HG03196 (cell line): Measurements from ENCODE around the gene NLK.

Experiments
- ATAC-seq: cut with Tn5 transposase; IDR thresholded peaks from one replicate; pipeline ENCODE4 v1.9.1; 2021; ENCODE audit not compliant: unreplicated experiment

The NLK gene

DNA sequence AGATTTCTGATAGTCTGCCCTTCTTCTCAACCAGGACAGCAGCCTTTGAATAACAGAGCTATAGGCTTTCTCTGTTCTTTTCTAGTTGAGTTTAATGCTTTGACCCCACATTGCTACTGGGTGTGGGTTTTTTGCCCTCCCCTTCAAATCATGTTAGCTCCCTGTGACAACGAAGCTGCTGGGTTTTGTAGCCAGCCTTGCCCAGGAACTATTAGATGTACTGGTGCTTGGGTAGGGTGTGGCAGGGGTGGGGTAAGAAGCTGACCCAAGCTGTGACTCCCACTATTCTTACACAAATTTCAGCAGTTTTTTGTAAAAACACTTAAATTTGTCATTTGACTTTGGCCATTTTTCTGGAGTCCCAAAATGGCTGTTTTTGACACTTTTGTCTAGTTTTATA, 69.7 kb downstream of the NLK start:
- no peak for ATAC-seq

DNA sequence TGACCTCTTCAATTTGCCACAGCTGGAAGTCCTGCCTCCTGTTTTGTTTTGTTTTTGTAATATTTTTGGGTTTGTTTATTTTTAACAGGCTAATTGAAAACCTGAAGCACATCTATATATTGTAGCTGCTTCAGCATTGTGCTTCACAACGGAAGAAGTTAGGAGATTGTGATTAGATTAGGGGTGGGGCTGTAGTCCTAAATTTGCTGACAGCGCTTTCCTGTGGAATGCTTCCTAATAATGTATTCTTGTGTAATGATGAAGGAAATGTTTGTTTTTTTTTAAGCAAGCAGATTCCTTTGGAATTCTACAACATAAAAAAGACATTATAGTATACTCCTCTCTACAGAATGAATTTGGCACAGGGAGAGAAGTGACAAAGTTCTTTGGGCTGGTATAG, 70.1 kb downstream of the NLK start:
- ATAC-seq = no peak

DNA sequence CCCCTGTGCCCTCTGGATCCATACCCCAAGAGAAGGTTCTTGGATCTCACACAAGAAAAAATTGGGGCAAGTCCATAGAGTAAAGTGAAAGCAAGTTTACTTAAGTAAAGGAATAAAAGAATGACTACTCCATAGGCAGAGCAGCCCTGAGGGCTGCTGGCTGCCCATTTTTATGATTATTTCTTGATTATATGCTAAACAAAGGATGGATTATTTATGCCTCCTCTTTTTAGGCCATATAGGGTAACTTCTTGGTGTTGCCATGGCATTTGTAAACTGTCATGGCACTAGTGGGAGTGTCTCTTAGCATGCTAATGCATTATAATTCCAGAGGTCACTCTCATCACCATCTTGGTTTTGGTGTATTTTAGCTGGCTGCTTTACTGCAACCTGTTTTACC, 70.8 kb downstream of the NLK start:
- ATAC-seq = no peak

DNA sequence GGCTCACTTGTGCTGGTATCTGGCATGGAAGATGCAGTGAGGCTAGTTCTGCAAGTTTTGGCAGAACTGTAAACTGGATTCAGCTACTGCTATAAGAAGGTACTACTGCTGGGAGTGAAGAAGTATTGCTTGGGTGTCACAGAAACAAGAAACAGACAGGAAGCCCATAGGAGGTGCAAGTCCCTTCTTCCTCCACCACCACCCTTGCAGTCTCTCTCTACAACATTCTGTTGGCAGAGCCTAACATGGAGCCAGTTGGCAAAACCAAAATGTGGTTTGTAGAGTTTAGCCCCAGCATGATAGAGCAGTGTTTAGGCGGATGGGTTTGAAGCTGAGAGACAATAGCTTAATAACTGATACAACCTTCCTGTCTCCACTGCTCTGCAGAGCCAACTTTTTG, 72.6 kb downstream of the NLK start:
- ATAC-seq = no peak

DNA sequence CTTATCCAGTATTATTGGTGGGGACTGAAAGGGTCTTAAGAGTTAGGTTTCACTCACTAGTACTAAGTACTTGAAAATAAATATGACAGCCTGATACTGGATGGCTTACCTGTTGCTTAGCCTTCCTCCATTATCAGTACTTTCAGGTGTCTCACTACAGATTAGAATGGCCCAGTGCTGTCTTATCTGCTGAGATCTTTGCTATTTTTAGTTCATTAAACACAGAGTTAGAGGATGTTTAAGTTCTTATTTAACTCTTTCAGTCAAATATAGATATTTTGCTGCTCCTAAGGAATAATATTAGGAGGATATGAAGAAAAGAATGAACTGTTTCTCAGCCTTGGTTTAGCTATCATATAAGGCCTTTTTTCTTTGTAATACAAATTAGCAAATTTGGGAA, 74.8 kb downstream of the NLK start:
- ATAC-seq = no peak

DNA sequence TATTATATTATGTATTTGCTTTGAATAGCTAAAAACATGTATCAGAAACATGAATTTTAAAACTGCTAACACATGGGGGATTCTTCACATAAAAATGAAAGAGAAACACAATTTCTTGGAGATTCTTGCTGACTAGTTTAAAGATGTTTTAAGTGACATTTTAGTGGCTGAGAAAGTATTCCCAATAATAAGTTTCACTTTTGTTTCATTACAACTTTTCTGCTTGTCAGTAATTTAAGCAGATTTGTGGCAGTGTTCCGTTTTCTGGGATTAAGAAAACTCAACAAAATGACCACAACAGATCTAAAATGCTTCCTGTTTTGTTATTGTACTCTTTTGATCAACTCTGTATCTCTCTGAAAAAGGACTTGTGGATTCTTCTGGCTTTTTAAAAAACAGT, 75.9 kb downstream of the NLK start:
- ATAC-seq = no peak

DNA sequence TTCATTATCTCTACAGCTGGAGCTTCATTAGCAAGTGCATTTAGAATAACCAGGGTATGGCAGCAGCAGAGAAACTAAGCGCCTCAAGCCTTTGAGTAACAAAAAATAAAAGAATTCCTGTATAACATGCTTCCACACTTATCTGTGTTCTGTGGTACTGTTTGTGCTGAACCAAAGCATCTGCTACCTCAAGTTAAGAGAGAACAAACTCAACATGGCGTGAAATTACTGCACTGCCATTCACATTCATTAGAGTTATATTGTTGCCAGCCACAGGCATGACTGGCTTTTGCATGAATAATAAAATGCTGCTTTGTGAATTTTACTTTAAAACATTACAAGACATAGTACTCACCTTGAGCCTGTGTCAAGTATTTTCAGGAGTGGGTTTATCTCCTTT, 76.6 kb downstream of the NLK start:
- ATAC-seq = no peak

DNA sequence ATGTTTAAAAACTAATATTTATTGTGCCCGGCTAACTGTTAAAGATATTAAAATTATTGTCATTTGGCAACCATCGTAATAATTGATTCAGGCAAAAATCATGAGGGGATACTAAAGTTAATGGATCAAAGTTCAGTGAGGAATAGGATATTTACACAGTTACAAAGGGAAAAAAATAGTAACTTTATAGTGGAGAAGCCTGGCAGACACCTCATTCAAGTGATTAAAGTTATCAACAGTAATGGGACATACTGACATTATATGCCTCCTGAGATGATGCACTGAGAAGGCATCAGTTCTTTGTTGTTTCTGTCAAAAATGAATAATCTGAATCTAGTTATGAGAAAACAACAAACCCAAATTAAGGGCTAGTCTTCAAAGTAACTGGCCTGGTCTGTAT, 77.1 kb downstream of the NLK start:
- no peak for ATAC-seq

DNA sequence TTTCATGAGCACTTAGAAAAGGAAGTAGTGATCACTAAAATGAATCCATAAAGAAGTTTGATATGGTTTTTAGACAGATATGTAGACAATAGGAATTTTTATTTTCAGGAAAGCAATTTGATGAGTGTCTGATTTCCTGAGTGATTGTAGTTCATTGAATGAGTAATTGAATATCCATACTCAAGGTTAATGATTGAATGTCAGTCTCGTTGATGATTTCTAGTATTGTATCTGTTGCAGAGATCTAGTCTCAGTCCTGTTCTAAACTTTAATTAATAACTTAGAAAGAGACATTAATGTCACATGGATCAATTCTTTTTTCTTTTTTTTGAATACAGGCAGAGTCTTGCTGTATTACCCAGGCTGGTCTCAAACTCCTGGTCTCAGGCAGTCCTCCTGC, 78.3 kb downstream of the NLK start:
- ATAC-seq = no peak

DNA sequence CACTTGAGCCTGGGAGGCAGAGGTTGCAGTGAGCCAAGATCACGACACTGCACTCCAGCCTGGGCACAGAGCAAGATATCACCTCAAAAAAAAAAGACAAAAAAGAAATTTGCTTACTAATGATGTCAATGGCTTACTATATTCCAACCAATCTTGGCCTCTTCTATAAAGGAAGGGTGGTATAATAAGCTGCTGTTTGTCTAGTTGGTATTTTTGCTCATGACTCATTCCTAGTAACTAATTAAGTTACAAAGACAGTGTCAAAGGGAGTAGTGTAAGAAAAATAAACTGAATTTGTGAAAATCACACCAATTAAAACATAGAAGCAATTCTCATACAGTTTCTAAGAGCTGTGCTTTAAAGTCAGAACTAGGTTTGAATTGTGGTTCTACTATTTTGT, 82.5 kb downstream of the NLK start:
- no peak for ATAC-seq

DNA sequence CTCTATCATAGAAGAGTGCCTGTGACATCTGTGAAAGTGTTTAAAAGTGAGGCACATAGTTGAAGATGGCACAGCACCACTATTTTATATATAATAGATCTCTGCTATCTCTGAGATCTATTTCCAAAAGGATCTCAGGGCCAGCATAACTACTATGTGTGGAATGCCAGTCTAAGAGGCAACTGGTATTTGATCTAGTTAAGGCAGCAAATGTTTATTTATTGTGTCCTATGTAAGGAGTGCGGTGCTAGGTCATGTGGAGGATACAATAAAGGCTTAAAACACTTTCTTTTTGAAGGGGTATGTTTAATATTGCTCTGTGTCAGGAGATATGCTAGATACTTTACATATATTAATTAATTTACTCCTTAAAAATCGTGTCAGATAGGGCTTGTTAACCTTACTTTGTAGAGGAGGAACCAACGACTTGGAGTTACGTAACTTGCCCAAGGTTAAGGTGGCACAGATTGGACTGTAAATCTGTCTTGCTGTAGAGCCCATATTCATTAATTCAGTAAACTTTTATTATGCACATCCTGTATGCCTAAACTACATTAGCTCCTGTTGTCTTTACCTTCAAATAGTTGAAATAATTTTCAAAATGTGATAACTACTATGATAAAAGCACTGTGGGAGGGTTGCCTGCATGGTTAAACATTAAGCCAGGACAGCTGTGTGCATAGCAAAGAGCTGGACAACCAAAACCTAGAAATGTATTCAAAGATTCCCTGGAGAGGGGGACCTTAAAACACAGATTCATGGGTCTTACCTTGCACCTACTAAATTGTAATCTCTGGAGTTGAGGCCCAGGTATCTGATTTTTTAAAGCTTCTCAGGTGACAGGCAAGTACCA, 83.3 kb downstream of the NLK start:
- ATAC-seq = no peak

DNA sequence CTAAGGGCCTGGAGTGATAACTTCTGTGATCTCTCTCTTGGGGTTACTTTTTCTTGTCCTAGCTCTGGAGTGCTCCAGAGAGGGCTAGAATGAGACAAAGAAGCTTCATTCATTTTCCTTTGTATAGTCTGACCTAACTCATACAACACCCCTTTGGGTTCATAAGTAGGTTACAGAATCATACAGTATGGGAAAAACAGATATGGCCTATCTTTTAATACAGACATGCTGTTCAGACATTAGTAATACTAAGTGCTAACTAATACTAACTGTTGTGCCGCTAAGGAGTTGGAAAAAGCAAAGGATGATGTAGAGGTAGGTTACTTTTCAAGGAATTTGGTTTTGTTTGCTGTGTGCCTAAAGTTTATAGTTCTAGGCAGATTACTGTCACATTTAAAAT, 84.7 kb downstream of the NLK start:
- no peak for ATAC-seq

DNA sequence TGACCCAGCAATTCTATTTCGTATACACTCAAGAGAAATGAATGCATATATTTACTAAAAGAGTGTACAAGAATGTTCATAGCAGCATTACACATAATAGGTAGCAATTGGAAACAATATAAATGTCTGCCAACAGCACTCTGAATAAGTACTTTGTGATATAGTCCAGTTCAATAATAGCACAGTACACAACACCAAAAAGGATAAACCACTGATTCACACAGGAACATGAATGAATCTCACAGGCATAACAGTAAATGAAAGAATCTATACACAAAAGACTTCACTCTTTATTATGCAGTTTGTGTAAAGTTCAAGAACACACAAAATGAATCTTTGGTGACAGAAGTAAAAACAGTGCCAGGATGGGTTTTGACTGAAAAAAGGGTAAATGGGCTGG, 86.3 kb downstream of the NLK start:
- ATAC-seq = no peak

DNA sequence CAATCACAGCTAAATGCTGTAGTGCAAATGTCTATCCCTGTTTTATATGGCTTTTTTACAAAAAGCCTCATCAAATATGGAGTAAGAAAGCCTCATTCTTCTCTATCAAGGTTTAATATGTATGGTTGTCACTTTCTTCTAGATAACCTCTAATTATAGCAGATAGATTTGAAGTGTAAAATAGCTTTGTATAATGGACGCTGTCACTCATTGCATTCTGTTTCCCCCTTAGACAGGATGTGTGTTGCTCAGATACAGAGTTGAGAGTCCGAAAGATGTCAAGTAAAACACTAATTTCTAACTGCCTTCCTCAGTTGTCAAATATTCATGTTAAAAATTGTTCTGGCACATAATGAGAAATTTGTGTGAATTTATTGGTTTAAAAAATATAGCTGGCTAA, 88.0 kb downstream of the NLK start:
- no peak for ATAC-seq

DNA sequence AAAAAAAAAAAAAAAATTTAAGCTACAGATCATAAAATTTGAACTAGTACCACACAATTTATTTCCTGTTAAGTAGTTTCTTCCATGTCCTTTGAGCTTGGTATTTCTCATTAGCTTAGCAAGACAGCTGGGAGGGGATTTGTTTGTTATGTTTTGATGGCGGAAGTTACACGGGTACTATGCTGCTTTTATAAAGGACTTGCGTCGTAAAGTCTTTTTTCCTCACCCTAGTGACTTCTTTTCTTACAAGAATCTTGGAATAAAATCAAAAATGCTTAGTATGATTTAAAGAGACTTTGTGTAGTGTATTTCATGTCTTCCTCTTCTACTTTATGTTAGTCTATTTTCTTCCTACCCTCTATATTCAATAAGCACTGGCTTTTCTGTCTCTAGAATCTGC, 89.1 kb downstream of the NLK start:
- no peak for ATAC-seq

DNA sequence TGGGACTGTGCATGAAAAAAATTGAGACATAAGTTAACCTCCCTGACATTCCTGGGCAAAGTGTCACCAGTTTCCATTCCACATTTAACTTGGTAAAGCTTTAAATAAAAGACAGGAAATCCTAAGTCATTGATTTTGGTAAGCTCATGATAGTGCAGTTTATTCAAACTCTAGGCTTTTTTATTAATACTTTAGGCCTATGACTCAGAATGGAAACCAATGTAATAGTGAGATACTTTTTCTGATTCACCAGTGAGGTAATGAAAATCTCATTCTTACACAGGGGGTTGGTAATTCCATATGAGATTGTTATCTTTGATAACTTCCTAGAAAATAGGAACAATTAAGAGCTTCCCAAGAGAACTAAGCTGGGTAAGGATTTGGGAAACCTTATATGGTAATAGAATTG, 91.1 kb downstream of the NLK start:
- no peak for ATAC-seq

DNA sequence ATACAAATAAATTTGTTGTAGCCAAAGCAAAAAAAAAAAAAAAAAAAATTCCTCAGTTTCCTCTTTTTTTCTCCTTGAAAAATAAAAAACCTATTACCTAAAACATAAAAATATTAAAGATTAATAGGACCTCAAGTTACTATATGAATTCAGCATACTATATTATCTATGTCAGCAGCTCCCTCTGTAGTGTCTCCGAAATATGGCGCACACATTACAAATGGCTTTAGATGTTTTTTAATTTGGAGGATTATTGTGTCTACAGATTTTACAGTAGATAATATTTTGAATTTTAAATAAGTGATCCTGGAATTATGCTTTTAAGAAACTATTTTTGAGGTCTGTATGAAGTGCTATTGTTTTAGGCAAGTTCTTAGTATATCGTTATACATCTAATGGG, 94.4 kb downstream of the NLK start:
- ATAC-seq = no peak

DNA sequence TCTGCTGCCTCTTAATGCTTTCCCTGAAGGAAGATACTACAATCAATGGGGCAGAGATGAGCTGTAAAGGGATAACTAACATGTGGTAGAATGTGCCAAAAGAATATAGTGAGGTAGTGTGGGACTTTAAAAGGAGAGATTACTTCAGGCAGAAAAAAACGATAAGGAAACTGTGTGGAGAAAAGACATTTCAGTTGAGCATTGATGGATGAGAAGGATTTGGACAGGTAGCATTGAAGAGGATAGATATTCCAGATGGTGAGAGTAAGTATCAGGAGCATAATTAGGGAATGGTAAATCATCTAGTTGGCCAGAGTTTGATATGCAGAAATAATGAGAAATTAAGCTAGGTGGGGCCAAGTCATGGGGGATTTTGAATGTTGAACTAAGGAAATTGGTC, 97.3 kb downstream of the NLK start:
- no peak for ATAC-seq

DNA sequence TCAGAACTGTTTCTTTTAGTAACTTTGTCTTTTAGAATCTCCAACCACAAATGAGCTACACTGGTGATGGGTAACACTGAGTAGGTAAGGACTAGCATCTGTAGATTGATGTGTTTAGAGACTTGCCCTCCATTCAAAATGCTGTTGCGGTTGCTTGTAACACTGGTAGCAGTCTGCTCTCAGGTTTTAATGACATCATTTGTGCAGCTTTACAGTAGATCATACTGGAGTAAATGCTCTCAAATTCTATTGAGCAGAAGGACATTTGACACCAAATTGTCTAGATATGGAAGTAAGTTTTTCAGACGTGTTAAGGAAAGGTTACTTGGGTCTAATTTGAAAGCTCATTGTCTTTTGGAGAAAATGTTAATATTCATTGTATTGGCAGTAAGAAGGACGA, 98.8 kb downstream of the NLK start:
- no peak for ATAC-seq

DNA sequence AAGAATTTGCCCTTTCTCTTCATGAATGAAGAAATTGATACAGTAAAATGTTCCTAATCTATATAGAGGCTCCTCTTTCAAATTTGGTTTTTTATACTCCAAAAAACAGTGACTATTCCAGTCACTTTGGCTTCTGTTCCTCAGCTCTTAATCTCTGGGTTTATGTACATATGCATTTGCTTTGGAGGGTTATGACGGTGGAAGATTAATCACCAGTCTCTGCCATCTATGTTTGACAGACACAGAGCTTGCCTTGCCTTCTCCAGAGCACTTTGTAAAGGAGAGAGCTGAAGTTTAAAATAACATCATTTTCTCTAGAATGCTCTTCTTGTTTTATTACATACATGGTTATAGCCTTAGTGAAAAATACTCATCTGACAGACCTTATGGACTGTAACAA, 99.3 kb downstream of the NLK start:
- ATAC-seq = no peak

DNA sequence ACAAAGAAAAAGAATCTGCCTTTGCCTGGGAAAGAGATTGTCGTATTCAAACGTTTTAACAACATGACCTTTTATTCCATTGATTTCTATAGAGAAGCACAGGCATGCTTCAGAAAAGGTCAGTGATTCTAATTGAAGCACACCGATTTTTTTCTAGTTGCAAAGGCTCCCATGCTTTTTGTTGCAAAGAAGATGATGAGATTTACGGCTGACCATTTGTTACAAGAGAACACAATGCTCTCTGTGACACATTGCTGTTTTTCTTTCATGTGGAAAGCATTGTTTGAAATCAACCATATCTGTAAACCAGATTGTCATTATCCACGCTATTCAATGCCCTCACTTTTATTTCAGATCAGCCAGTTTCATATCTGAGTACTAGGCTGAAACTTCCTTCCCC, 99.8 kb downstream of the NLK start:
- ATAC-seq = no peak

DNA sequence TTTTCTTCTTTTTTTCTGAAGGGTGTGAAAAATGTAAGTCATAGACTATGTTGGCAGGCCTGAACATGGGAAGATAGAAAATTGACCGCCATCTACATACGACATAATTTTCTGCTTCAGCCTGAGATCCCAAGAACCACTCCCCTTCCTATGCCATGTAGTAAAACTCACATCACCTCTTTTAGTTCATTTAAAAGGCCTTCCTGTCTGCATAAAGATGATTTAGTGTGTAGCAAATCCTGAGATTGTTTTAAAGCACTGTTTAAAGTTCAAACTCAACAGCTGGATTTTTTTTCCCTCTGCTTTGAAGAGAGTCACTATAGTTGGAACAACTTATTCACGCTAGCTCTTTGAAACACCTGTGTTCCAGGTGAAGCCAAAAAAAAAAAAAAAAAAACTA, 101.5 kb downstream of the NLK start:
- no peak for ATAC-seq

DNA sequence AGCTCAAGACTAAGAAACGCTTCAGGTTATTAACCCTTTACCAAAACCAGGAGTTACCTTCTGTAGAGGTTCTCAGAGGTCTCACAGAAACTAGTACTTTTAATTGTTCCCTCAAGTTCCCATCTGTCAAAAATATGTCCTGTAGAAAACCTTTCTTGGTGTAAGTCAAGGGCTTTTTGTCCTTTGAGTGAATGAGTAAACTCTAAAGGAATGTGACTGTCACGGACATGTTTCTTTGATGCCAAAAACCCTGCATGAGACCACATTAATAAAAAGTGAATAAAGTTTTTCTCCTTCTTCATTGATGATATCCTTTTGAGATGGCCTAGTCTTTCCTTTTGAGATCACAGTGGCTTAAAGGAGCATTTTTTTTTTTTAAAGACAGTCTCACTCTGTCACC, 102.9 kb downstream of the NLK start:
- no peak for ATAC-seq
